Esophagus muscularis mucosa (tissue), 4 donors: ENCODE data around the gene VMP1. TPM values are rescaled to one million over a fixed set of nuclear protein-coding genes. Genes with fewer than 3 reads are reported as not detected.

Experiments used
- DNase-seq: peaks from one replicate; pipeline ENCODE4 v3.0.0-alpha.2; 2017; ENCODE audit errors: extremely low spot score
- H3K27ac ChIP-seq, 4 donors: fragments of 200-600 bp; sonication (generic); replicated peaks in 1 of 4; 1 replicate in 3 of 4; 2 replicates in 1 of 4; pipeline ENCODE4 v1.5.1; 2016 to 2019; ENCODE audit warnings: mild to moderate bottlenecking in 1 of 4
- H3K27me3 ChIP-seq, 4 donors: fragments of 200-600 bp; sonication (generic); one replicate each; pipeline versions ENCODE4 v1.5.1 to v1.6.0; 2016 to 2019
- H3K36me3 ChIP-seq, 4 donors: fragments of 200-600 bp; sonication (generic); one replicate each; pipeline ENCODE4 v1.5.1; 2016 to 2019
- H3K4me1 ChIP-seq, 4 donors: fragments of 200-600 bp; sonication (generic); one replicate each; pipeline ENCODE4 v1.5.1; 2016 to 2019
- H3K4me3 ChIP-seq, 4 donors: fragments of 200-600 bp; sonication (generic); 1 replicate in 2 of 4; 2 replicates in 2 of 4; pipeline ENCODE4 v1.5.1; 2016 to 2019; ENCODE audit warnings: mild to moderate bottlenecking in 4 of 4, moderate library complexity in 1 of 4
- H3K9me3 ChIP-seq, 4 donors: fragments of 200-600 bp; sonication (generic); 1 replicate in 3 of 4; 2 replicates in 1 of 4; pipeline ENCODE4 v1.5.1; 2016 to 2019
- EP300 ChIP-seq: sonication (generic); formaldehyde crosslinking; IDR thresholded peaks from one replicate; pipeline ENCODE4 v1.6.1; 2017; ENCODE audit warnings: antibody characterized with exemption
- POLR2A ChIP-seq: fragments of 450-650 bp; IDR thresholded peaks from one replicate; pipeline ENCODE4 v1.6.1; 2017; ENCODE audit warnings: antibody characterized with exemption, moderate library complexity, mild to moderate bottlenecking, low read depth
- POLR2AphosphoS5 ChIP-seq, 2 donors: sonication (generic); formaldehyde crosslinking; IDR thresholded peaks; one replicate each; pipeline ENCODE4 v1.6.1; 2017; ENCODE audit warnings: antibody characterized with exemption in 2 of 2
- WGBS: methylation state at CpG from one replicate; pipeline ENCODE4 v1.1.5; 2018; 5-methylcytosine and 5-hydroxymethylcytosine counted together
- intact Hi-C: fragments of 100-400 bp; cut with DNase I; formaldehyde crosslinking; loops from one replicate; pipeline ENCODE4 v1.15.1; 2023
- total RNA-seq, 4 donors: library from RNA; depleted of rRNA; stranded (reverse); fragments of >200 nt; gene quantifications; one replicate each; pipeline versions ENCODE4 v1.1.0 to v1.2.1, GENCODE V29; 2016
- TF ChIP-seq, protein P1 (sequence below), 3 experiments: fragments of 200-600 bp in 2 of 3; fragments of 450-650 bp in 1 of 3; sonication (generic) in 2 of 3; IDR thresholded peaks; one replicate each; pipeline ENCODE4 v1.5.1; 2017 to 2019; ENCODE audit warnings: antibody characterized with exemption in 3 of 3, mild to moderate bottlenecking in 2 of 3, moderate library complexity in 1 of 3

VMP1 gene
- total RNA-seq, 4 donors from 2014 or later, result 47.3 to 137 (median 59.6) TPM

DNA sequence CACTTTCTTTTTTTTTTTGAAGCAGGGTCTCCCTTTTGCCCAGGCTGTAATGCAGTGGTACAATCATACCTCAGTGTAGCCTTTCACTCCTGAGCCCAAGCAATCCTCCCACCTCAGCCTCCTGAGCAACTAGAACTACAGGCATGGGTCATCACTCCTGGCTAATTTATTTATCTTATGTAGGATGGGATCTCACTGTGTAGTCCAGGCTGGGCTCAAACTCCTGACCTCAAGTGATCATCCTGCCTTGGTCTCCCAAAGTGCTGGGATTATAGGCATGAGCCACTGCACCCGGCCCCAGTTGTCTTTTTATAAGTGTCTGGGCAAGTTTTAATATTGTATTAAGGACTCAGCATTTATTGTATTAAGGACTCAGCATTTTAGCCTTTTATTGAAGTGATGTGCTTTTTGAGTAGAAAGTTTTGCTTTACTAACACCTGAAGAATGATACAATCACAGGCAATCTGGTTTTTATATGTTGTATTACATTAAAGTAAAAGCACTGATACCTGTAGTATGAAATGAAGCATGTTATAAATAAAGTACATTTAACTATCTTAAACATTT lies 22.9 kb downstream of the VMP1 start:
- no peak for DNase-seq
- TF ChIP-seq POLR2A (no peak), POLR2AphosphoS5 (IDR thresholded peaks at IDR 0.05) (no peak), EP300 (no peak)
- TF ChIP-seq, protein P1, sequence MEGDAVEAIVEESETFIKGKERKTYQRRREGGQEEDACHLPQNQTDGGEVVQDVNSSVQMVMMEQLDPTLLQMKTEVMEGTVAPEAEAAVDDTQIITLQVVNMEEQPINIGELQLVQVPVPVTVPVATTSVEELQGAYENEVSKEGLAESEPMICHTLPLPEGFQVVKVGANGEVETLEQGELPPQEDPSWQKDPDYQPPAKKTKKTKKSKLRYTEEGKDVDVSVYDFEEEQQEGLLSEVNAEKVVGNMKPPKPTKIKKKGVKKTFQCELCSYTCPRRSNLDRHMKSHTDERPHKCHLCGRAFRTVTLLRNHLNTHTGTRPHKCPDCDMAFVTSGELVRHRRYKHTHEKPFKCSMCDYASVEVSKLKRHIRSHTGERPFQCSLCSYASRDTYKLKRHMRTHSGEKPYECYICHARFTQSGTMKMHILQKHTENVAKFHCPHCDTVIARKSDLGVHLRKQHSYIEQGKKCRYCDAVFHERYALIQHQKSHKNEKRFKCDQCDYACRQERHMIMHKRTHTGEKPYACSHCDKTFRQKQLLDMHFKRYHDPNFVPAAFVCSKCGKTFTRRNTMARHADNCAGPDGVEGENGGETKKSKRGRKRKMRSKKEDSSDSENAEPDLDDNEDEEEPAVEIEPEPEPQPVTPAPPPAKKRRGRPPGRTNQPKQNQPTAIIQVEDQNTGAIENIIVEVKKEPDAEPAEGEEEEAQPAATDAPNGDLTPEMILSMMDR (IDR thresholded peaks at IDR 0.05), result no peak
- no peaks in the 10 kb centered on the region for H3K9me3 ChIP-seq
- intact Hi-C loops, result no loop called here
- 69% methylated on average over 1 of the region's 1 CpG for WGBS
- no peaks in the 10 kb centered on the region for H3K27me3 ChIP-seq
- no peak overlapping the region for H3K4me3 ChIP-seq
- H3K27ac ChIP-seq, result no peak overlapping the region
- H3K36me3 ChIP-seq, result peaks cover 2 to 19% (median 7%) of the 10 kb centered on the region in 4 donors
- H3K4me1 ChIP-seq, result peaks cover 2 to 24% (median 16%) of the 10 kb centered on the region in 4 donors

DNA sequence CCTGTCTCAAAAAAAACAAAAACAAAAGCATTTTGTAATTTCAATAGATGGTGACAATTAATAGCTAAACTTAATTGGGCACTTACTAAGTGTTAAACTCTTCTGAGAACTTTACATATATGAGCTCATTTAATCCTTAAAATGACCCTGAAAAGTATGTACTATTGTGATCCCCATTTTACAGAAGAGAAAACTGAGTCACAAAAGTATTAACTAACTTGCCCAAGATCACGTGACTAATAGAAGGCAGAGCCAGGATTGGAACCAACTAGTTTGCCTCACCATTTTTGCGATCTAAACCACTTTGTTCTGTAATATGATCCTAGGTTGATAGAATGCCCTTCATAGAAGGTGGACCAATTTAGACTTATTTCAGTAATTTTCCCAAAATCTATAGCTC lies 26.2 kb downstream of the VMP1 start:
- TF ChIP-seq, protein P1 (IDR thresholded peaks at IDR 0.05), result no peak
- TF ChIP-seq POLR2AphosphoS5 (IDR thresholded peaks at IDR 0.05) (no peak), EP300 (no peak), POLR2A (no peak)
- Histone ChIP-seq H3K27ac (no peak overlapping the region), H3K4me3 (no peak overlapping the region), H3K36me3 (peaks cover 16 to 45% (median 25%) of the 10 kb centered on the region in 4 donors), H3K27me3 (no peaks in the 10 kb centered on the region), H3K4me1 (peaks cover 0 to 13% (median 12%) of the 10 kb centered on the region in 4 donors), H3K9me3 (no peaks in the 10 kb centered on the region)
- 95% methylated on average over 2 of the region's 2 CpGs for WGBS
- intact Hi-C loops, result no loop called here
- no peak for DNase-seq

DNA sequence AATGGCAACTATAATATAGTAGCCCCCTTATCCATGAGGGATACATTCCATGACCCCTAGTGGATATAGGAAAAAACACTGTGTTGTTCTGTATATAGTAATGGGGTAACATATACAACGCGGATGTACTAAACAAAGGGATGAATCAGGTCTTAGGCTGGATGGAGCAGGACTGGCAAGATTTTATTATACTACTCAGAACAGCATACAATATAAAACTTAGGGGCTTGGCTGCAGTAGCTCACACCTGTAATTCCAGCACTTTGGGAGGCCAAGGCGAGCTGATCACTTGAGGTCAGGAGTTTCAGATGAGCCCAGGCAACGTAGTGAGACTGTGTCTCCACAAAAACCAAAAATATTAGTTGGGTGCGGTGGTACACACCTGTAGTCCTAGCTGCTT lies 26.8 kb downstream of the VMP1 start:
- intact Hi-C loops, result no loop called here
- Histone ChIP-seq H3K4me1 (peaks cover 0 to 9% (median 7%) of the 10 kb centered on the region in 4 donors), H3K27ac (no peak overlapping the region), H3K36me3 (peaks cover 16 to 48% (median 28%) of the 10 kb centered on the region in 4 donors), H3K27me3 (no peaks in the 10 kb centered on the region), H3K4me3 (no peak overlapping the region), H3K9me3 (no peaks in the 10 kb centered on the region)
- 100% methylated on average over 5 of the region's 5 CpGs for WGBS
- TF ChIP-seq EP300 (no peak), POLR2AphosphoS5 (IDR thresholded peaks at IDR 0.05) (no peak), POLR2A (no peak)
- TF ChIP-seq, protein P1 (IDR thresholded peaks at IDR 0.05), result no peak
- no peak for DNase-seq

DNA sequence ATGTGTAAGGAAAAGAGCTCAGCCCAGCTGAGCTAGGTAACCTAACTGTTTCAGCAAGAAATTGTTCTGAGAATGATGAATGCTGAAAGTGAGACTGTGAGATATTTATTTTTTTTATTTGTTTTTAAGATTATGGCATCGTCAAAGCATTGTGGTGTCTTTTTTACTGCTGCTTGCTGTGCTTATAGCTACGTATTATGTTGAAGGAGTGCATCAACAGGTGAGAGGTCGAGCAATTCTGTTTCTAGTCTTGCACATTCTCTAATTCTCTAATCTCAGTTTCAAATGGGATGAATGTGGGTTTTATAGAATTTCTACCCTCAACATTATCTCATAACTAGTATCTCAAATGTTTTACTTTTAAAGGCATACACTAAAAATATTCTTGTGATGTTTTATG lies 29.9 kb downstream of the VMP1 start:
- H3K4me1 ChIP-seq, result no peaks in the 10 kb centered on the region
- no peak overlapping the region for H3K4me3 ChIP-seq
- no peaks in the 10 kb centered on the region for H3K27me3 ChIP-seq
- H3K36me3 ChIP-seq, result peaks cover 16 to 63% (median 35%) of the 10 kb centered on the region in 4 donors
- 96% methylated on average over 3 of the region's 3 CpGs for WGBS
- TF ChIP-seq, protein P1 (IDR thresholded peaks at IDR 0.05), result no peak
- TF ChIP-seq EP300 (no peak), POLR2A (no peak)
- H3K27ac ChIP-seq, result no peak overlapping the region
- no peak for DNase-seq
- intact Hi-C loops, result no loop called here
- no peaks in the 10 kb centered on the region for H3K9me3 ChIP-seq

DNA sequence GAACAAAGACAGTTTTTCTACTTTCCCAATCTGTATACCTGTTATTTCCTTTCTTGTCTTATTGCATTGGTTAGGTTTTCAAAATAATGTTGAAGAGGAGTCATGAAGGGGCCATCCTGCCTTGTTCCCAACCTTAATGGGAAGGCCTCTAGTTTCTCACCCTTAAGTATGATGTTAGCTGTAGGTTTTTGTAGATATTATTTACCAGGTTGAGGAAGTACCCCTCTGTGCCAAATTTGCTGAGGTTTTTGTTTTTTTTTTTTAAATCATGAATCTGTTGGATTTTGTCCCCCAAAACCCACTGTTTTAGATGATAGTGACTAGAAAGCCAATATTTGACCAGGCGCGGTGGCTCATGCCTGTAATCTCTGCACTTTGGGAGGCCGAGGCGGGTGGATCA lies 36.4 kb downstream of the VMP1 start:
- TF ChIP-seq POLR2AphosphoS5 (IDR thresholded peaks at IDR 0.05) (no peak), EP300 (no peak), POLR2A (no peak)
- TF ChIP-seq, protein P1 (IDR thresholded peaks at IDR 0.05), result no peak
- Histone ChIP-seq H3K4me3 (no peak overlapping the region), H3K36me3 (peaks cover 0 to 25% (median 17%) of the 10 kb centered on the region in 4 donors), H3K4me1 (peaks cover 0 to 6% (median 0%) of the 10 kb centered on the region in 4 donors), H3K27me3 (no peaks in the 10 kb centered on the region), H3K9me3 (no peaks in the 10 kb centered on the region), H3K27ac (no peak overlapping the region)
- DNase-seq, result no peak
- 95% methylated on average over 4 of the region's 4 CpGs for WGBS
- intact Hi-C loops, result no loop called here
